IMR-90 (cell line): ENCODE measurements around the gene TMC3.

ENCODE experiments used
- CEBPB ChIP-seq: IDR thresholded peaks from 2 replicates; pipeline ENCODE4 v1.6.1; 2012; ENCODE audit warnings: low read depth, low read length, improper control_type of control experiment
- FOS ChIP-seq: fragments of 150-350 bp; IDR thresholded peaks from 2 replicates; pipeline ENCODE4 v1.6.1; 2016; ENCODE audit warnings: low read depth, low read length
- MAFK ChIP-seq: IDR thresholded peaks from 2 replicates; pipeline ENCODE4 v1.6.1; 2012; ENCODE audit warnings: low read depth, low read length, improper control_type of control experiment
- MAZ ChIP-seq: IDR thresholded peaks from 2 replicates; pipeline ENCODE4 v1.6.1; 2012; ENCODE audit warnings: low read depth, mild to moderate bottlenecking, low read length, improper control_type of control experiment, moderate library complexity, borderline replicate concordance
- MXI1 ChIP-seq: IDR thresholded peaks from 2 replicates; pipeline ENCODE4 v1.6.1; 2012; ENCODE audit warnings: low read depth, mild to moderate bottlenecking, low read length, moderate library complexity, borderline replicate concordance
- POLR2A ChIP-seq: IDR thresholded peaks from 2 replicates; pipeline ENCODE4 v1.6.1; 2012; ENCODE audit warnings: mild to moderate bottlenecking, low read depth, low read length
- RAD21 ChIP-seq: IDR thresholded peaks from 2 replicates; pipeline ENCODE4 v1.6.1; 2012; ENCODE audit warnings: low read length, improper control_type of control experiment
- RCOR1 ChIP-seq: IDR thresholded peaks from 2 replicates; pipeline ENCODE4 v1.6.1; 2012; ENCODE audit warnings: mild to moderate bottlenecking, low read length, improper control_type of control experiment; ENCODE audit not compliant: insufficient replicate concordance
- TF ChIP-seq, protein P1 (sequence below): conservative IDR thresholded peaks from 2 replicates; pipeline ENCODE4 v1.5.1; 2012; ENCODE audit warnings: mild to moderate bottlenecking, low read depth, low read length, improper control_type of control experiment
- TF ChIP-seq, protein P2 (sequence below): fragments of 150-350 bp; IDR thresholded peaks from 2 replicates; pipeline ENCODE4 v1.6.1; 2017; ENCODE audit warnings: mild to moderate bottlenecking, antibody characterized with exemption, low read length, low read depth
- TF ChIP-seq, protein P3 (sequence below): fragments of 150-350 bp; IDR thresholded peaks from 2 replicates; pipeline ENCODE4 v1.6.1; 2016; ENCODE audit warnings: low read depth, mild to moderate bottlenecking, low read length, moderate library complexity, borderline replicate concordance

DNA sequence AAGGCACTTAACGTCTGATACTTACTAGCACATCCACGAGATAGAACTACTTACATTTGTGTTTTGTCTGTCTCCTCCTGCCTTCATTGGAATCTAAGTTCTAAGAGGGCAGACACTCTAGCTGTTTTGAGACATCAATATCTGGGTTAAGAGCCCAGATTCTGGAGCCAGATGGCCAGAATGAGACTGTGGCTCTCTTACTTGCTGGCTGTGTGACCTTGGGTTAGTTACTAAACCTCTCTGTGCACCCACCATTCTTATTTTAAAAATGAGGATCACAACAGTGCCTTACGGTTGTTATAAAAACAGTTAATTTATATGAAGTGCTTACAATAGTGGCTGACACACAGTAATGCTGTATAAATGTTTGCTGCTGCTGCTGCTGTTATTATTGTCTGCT is 57.7 kb downstream of the TMC3 start:
- TF ChIP-seq POLR2A: no peak
- no peak for TF ChIP-seq MAZ
- TF ChIP-seq, protein P1, sequence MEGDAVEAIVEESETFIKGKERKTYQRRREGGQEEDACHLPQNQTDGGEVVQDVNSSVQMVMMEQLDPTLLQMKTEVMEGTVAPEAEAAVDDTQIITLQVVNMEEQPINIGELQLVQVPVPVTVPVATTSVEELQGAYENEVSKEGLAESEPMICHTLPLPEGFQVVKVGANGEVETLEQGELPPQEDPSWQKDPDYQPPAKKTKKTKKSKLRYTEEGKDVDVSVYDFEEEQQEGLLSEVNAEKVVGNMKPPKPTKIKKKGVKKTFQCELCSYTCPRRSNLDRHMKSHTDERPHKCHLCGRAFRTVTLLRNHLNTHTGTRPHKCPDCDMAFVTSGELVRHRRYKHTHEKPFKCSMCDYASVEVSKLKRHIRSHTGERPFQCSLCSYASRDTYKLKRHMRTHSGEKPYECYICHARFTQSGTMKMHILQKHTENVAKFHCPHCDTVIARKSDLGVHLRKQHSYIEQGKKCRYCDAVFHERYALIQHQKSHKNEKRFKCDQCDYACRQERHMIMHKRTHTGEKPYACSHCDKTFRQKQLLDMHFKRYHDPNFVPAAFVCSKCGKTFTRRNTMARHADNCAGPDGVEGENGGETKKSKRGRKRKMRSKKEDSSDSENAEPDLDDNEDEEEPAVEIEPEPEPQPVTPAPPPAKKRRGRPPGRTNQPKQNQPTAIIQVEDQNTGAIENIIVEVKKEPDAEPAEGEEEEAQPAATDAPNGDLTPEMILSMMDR: no peak
- TF ChIP-seq MAFK: no peak
- no peak for TF ChIP-seq FOS
- TF ChIP-seq, protein P2, sequence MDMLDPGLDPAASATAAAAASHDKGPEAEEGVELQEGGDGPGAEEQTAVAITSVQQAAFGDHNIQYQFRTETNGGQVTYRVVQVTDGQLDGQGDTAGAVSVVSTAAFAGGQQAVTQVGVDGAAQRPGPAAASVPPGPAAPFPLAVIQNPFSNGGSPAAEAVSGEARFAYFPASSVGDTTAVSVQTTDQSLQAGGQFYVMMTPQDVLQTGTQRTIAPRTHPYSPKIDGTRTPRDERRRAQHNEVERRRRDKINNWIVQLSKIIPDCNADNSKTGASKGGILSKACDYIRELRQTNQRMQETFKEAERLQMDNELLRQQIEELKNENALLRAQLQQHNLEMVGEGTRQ: no peak
- TF ChIP-seq RCOR1: no peak
- no peak for TF ChIP-seq RAD21
- TF ChIP-seq MXI1: no peak
- no peak for TF ChIP-seq CEBPB
- TF ChIP-seq, protein P3, sequence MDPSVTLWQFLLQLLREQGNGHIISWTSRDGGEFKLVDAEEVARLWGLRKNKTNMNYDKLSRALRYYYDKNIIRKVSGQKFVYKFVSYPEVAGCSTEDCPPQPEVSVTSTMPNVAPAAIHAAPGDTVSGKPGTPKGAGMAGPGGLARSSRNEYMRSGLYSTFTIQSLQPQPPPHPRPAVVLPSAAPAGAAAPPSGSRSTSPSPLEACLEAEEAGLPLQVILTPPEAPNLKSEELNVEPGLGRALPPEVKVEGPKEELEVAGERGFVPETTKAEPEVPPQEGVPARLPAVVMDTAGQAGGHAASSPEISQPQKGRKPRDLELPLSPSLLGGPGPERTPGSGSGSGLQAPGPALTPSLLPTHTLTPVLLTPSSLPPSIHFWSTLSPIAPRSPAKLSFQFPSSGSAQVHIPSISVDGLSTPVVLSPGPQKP: no peak
